Measurements from ENCODE around the gene IL20RA. TPM values are rescaled to one million over a fixed set of nuclear protein-coding genes. Genes with fewer than 3 reads are reported as not detected.
"Not testable (repeated sequence)": the region's sequence is repeated elsewhere in the genome, so short reads cannot be mapped to it uniquely, and the experiment has no call there.

The IL20RA gene
- total and polyA plus RNA-seq, 9 donors = 2.2 to 19.3 (median 5.8) TPM

DNA sequence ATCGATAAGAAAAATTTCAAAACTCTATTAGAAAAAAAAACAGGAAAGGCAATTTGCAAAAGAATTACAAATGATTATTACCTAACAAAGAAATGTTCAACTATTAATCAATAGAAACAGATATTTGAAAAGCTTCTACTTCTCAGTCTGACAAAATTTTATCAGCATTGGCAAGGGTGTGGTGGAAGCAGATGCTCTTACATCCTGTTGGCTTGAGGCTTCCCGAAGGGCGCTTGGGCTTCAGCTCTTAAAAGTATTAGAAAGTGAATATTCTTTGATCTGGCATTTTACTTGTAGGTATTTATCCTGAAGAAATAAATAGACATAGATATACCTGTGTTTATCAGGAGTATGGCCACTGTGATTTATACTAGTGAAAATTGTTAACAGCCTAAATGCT is 84.0 kb downstream of the IL20RA start:
- Histone ChIP-seq H3K9me3 (no peaks in the 10 kb centered on the region), H3K4me3 (no peak overlapping the region), H3K36me3 (no peaks in the 10 kb centered on the region), H3K27me3 (no peaks in the 10 kb centered on the region), H3K4me1 (ENCODE audit: insufficient read depth) (no peaks in the 10 kb centered on the region), H3K27ac (no peak overlapping the region)
- DNase-seq = no peak
- 67 to 72% (median 69%) methylated on average over 3 of the region's 3 CpGs for WGBS, 3 donors
- TF ChIP-seq POLR2A (IDR thresholded peaks at IDR 0.05) = no peak
- TF ChIP-seq, protein P1, sequence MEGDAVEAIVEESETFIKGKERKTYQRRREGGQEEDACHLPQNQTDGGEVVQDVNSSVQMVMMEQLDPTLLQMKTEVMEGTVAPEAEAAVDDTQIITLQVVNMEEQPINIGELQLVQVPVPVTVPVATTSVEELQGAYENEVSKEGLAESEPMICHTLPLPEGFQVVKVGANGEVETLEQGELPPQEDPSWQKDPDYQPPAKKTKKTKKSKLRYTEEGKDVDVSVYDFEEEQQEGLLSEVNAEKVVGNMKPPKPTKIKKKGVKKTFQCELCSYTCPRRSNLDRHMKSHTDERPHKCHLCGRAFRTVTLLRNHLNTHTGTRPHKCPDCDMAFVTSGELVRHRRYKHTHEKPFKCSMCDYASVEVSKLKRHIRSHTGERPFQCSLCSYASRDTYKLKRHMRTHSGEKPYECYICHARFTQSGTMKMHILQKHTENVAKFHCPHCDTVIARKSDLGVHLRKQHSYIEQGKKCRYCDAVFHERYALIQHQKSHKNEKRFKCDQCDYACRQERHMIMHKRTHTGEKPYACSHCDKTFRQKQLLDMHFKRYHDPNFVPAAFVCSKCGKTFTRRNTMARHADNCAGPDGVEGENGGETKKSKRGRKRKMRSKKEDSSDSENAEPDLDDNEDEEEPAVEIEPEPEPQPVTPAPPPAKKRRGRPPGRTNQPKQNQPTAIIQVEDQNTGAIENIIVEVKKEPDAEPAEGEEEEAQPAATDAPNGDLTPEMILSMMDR (IDR thresholded peaks at IDR 0.05) = no peak
- no peak for TF ChIP-seq EP300 (IDR thresholded peaks at IDR 0.05)
- intact Hi-C loops (cut with DNase I) = loop anchor here in 1 of 4 donors (5.0 kb wide), 1 partner anchor 1472 kb away; no protein-coding TSS in a partner anchor

DNA sequence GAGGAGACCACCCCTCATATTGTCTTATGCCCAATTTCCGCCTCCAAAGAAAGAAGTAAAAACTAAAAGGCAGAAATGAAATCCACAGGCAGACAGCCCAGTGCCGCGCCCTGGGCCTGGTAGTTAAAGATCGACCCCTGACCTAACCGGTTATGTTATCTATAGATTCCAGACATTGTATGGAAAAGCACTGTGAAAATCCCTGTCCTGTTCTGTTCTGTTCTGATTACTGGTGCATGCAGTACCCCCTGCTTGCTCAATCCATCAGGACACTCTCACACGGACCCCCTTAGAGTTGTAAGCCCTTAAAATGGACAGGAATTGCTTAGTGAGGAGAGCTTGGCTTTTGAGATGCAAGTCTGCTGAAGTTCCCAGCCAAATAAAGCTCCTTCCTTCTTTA is 84.8 kb downstream of the IL20RA start:
- H3K9me3 ChIP-seq; H3K4me3 ChIP-seq; DNase-seq; H3K4me1 ChIP-seq (ENCODE audit: insufficient read depth); H3K27me3 ChIP-seq; H3K36me3 ChIP-seq; H3K27ac ChIP-seq: not testable (repeated sequence)
- intact Hi-C loops (cut with DNase I) = loop anchor here in 1 of 4 donors (5.0 kb wide), 1 partner anchor 1472 kb away; no protein-coding TSS in a partner anchor
- 91 to 92% (median 91%) methylated on average over 6 of the region's 6 CpGs for WGBS, 3 donors

DNA sequence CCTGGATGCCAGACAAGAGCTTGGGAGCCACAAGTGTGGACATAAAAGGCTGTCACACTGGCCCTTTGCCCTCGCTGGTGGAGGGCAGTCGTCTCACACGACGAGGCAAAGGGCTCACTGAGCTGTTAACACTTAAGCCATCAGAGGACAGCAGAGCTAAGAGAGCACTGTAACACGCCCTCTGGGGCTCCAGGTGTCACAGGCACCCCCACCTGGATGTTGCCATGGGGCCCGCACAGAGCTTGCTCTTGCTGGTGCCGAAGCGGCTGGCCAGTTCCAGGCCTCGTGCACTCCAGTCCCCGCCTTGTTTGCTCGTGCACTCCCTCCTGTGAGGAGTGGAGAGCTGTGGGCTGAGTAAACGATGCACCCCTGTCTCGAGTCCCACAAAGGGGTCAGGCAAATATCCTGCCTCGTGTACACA is 85.3 kb downstream of the IL20RA start:
- Histone ChIP-seq H3K9me3 (no peaks in the 10 kb centered on the region), H3K27me3 (no peaks in the 10 kb centered on the region), H3K27ac (no peak overlapping the region), H3K36me3 (no peaks in the 10 kb centered on the region), H3K4me1 (ENCODE audit: insufficient read depth) (no peaks in the 10 kb centered on the region), H3K4me3 (no peak overlapping the region)
- 57 to 62% (median 60%) methylated on average over 14 of the region's 14 CpGs for WGBS, 3 donors
- DNase-seq = no peak
- TF ChIP-seq, protein P1 (IDR thresholded peaks at IDR 0.05) = no peak
- no peak for TF ChIP-seq POLR2A (IDR thresholded peaks at IDR 0.05)
- no peak for TF ChIP-seq EP300 (IDR thresholded peaks at IDR 0.05)
- intact Hi-C loops (cut with DNase I) = no loop called here

- Histone ChIP-seq H3K4me1 (ENCODE audit: insufficient read depth) (no peaks in the 10 kb centered on the region), H3K27me3 (no peaks in the 10 kb centered on the region), H3K9me3 (no peaks in the 10 kb centered on the region), H3K27ac (no peak overlapping the region), H3K36me3 (no peaks in the 10 kb centered on the region), H3K4me3 (no peak overlapping the region)
- TF ChIP-seq POLR2A (IDR thresholded peaks at IDR 0.05) (no peak), EP300 (IDR thresholded peaks at IDR 0.05) (no peak)
- TF ChIP-seq, protein P1 (IDR thresholded peaks at IDR 0.05) = no peak
- no peak for DNase-seq
- intact Hi-C loops (cut with DNase I) = no loop called here
- 88 to 93% (median 89%) methylated on average over 5 of the region's 5 CpGs for WGBS, 3 donors
Observed at GRCh38 chr6:136958168-136958567, 86.6 kb downstream of the IL20RA start.

DNA sequence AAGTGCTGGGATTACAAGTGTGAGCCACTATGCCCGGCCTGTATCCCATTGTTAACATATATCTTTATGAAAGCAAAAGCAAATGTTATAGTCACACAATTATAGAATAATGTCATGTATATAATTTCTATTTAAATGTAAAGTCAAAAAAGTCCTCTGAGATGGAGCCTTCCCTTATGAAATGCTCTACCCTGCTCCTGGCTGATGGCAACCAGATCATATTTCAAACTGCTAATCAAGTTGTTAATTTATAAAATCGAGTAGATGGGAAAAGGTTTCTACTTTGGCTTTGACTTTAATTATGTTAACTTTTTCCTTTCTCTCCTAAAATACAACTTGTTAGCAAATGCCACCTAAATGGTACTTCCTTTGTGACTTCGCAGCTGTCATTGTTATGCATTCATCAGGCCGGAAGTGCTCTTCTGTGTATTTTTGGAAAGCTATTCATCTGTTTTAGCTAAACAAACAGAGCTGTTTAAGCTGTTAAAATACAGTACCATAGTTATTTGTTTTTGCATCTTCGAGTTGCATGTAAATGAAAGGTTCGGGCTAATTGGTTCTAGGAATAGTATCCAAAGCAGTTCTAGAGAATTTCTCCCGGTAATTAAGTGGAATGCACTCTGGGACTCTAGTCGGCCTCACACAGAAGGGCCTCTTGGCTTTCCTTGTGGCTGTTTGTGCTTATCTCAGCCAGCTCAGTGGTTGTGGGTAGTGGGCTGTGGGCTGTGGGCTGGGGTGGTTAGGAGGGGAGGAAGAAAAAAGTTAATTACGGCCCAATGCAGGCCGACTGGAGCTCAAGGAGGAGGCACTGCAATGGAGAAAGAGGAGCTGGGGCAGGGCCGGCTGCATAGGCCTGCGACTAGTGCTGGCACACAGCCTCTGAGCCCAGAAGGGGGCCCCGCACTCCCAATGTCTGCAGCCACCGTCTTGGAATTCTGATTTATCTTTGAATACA is 87.9 kb downstream of the IL20RA start:
- Histone ChIP-seq H3K9me3 (no peaks in the 10 kb centered on the region), H3K27me3 (no peaks in the 10 kb centered on the region), H3K4me3 (no peak overlapping the region), H3K4me1 (ENCODE audit: insufficient read depth) (no peaks in the 10 kb centered on the region), H3K36me3 (no peaks in the 10 kb centered on the region), H3K27ac (no peak overlapping the region)
- intact Hi-C loops (cut with DNase I) = no loop called here
- no peak for TF ChIP-seq EP300 (IDR thresholded peaks at IDR 0.05)
- TF ChIP-seq, protein P1 (IDR thresholded peaks at IDR 0.05) = no peak
- TF ChIP-seq POLR2A (IDR thresholded peaks at IDR 0.05) = no peak
- no peak for DNase-seq
- 40 to 53% (median 42%) methylated on average over 14 of the region's 14 CpGs for WGBS, 3 donors

Data from ovary (tissue), 9 donors.